ENCODE measurements around the gene DBN1. TPM values are rescaled to one million over a fixed set of nuclear protein-coding genes. Genes with fewer than 3 reads are reported as not detected.
A peak's percentile ranks its signal among the peaks of the same experiment; 100 is the strongest.

Gene DBN1
- total RNA-seq, 6 donors from 2014 or later: 17.0 to 55.6 (median 30.1) TPM

DNA sequence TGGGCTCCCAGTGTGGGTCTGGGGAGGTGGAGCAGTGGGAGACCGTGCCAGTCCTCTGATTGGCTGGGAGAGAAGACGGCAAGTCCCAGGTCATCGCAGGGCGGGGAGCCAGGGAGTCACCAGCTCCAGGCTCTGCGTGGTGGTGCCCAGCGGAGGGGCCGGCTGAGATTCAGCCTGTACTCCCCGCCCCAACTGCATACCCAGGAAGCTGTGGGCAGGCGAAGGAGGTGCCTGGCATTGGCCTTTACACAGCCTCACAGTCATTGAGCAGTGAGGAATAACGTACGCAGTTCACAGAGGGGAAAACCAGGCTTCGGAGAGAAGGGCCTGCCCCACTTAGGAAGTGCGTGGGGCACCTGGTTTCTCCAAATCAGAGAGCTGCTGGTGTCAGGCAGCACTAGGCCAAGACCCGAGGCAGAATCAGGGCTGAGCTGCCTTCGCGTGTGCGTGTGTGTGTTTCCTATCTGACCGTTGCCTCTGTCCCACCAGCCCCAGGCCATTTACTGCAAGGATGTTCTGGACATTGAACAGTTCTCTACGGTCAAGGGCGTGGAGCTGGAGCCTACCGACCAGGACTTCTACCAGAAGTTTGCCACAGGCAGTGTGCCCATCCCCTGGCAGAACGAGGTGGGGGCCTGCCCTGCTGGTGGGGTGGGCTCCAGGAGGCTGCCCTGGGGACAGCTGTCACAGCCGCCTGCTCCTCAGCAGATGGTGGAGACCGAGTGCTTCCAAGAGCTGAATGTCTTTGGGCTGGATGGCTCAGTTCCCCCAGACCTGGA lies 33.0 kb downstream of the DBN1 start:
- no peak overlapping the region for H3K27ac ChIP-seq
- H3K36me3 ChIP-seq: peaks cover 13 to 69% (median 49%) of the 10 kb centered on the region in 4 donors
- TF ChIP-seq POLR2AphosphoS5 (IDR thresholded peaks at IDR 0.05) (no peak), EP300 (IDR thresholded peaks at IDR 0.05) (no peak), POLR2A (IDR thresholded peaks at IDR 0.05) (no peak)
- TF ChIP-seq, protein P1, sequence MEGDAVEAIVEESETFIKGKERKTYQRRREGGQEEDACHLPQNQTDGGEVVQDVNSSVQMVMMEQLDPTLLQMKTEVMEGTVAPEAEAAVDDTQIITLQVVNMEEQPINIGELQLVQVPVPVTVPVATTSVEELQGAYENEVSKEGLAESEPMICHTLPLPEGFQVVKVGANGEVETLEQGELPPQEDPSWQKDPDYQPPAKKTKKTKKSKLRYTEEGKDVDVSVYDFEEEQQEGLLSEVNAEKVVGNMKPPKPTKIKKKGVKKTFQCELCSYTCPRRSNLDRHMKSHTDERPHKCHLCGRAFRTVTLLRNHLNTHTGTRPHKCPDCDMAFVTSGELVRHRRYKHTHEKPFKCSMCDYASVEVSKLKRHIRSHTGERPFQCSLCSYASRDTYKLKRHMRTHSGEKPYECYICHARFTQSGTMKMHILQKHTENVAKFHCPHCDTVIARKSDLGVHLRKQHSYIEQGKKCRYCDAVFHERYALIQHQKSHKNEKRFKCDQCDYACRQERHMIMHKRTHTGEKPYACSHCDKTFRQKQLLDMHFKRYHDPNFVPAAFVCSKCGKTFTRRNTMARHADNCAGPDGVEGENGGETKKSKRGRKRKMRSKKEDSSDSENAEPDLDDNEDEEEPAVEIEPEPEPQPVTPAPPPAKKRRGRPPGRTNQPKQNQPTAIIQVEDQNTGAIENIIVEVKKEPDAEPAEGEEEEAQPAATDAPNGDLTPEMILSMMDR (IDR thresholded peaks at IDR 0.05): no peak
- DNase-seq (no peak), ATAC-seq (ENCODE audit: low FRiP score in 2 of 2) (no peak)
- 82 to 89% methylated on average over 19 to 24 of the region's 24 CpGs for WGBS, 2 donors
- H3K9me3 ChIP-seq: no peaks in the 10 kb centered on the region
- H3K4me1 ChIP-seq: peaks cover 0 to 6% (median 0%) of the 10 kb centered on the region in 4 donors
- H3K4me3 ChIP-seq: no peak overlapping the region
- H3K27me3 ChIP-seq: no peaks in the 10 kb centered on the region

- Histone ChIP-seq H3K27me3 (no peaks in the 10 kb centered on the region), H3K9me3 (no peaks in the 10 kb centered on the region), H3K27ac (no peak overlapping the region), H3K36me3 (peaks cover 15 to 77% (median 57%) of the 10 kb centered on the region in 4 donors), H3K4me1 (peaks cover 0 to 4% (median 0%) of the 10 kb centered on the region in 4 donors), H3K4me3 (no peak overlapping the region)
- DNase-seq (no peak), ATAC-seq (ENCODE audit: low FRiP score in 2 of 2) (no peak)
- 95 to 96% methylated on average over 4 of the region's 4 CpGs for WGBS, 2 donors
- TF ChIP-seq POLR2AphosphoS5 (IDR thresholded peaks at IDR 0.05) (no peak), EP300 (IDR thresholded peaks at IDR 0.05) (no peak)
Measured at GRCh38 chr5:177439518-177440053, 33.8 kb downstream of the DBN1 start.

DNA sequence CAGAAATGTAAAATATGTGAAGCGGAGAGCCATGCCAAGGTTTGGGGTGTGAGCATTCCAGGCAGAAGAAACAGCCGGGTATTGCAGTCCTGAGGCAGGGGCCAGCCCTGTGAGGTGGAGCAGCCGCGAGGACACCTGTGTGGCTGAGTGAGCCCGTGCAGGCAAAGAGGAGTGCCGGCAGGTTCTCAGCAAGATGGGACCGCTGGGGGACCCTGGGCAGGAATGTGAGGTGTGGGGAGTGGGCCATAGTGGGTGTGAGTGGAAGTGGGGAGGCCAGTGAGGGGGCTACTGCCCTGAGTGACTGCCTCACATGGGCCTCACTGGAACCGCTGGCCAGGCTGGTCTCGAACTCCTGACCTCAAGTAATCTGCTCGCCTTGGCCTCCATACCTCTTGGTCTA lies 35.0 kb downstream of the DBN1 start:
- DNase-seq: no peak
- H3K4me3 ChIP-seq: no peak overlapping the region
- H3K27me3 ChIP-seq: no peaks in the 10 kb centered on the region
- peaks cover 23 to 88% (median 68%) of the 10 kb centered on the region in 4 donors for H3K36me3 ChIP-seq
- 93% methylated on average over 7 to 10 of the region's 10 CpGs for WGBS, 2 donors
- TF ChIP-seq, protein P1 (IDR thresholded peaks at IDR 0.05): no peak
- no peak for TF ChIP-seq POLR2AphosphoS5 (IDR thresholded peaks at IDR 0.05)
- no peak for TF ChIP-seq POLR2A (IDR thresholded peaks at IDR 0.05)
- TF ChIP-seq EP300 (IDR thresholded peaks at IDR 0.05): no peak
- ATAC-seq (ENCODE audit: low FRiP score in 2 of 2): no peak
- H3K27ac ChIP-seq: no peak overlapping the region
- peaks cover 0 to 6% (median 0%) of the 10 kb centered on the region in 4 donors for H3K4me1 ChIP-seq
- H3K9me3 ChIP-seq: no peaks in the 10 kb centered on the region

DNA sequence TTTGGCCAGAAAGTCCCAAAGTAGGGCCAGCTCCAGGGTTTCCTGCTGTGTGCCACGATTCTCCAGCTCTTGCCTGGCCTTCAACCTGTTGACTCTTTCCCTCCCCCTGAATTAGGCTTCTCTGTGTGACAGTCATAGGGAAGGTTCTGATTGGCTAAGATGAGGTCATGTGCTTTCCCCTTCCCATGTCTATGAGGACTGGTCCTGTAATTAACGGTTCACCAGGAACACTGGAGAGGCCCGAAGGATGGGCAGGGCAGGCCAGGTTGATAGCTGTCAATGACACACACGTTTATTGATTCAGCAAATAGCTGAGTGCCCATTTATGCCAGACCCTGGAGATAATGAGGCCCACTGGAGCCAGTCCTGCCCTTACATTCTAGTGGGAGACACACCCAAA lies 35.8 kb downstream of the DBN1 start:
- Histone ChIP-seq H3K27ac (no peak overlapping the region), H3K4me3 (no peak overlapping the region), H3K4me1 (peaks cover 0 to 10% (median 0%) of the 10 kb centered on the region in 4 donors), H3K36me3 (peaks cover 28 to 97% (median 76%) of the 10 kb centered on the region in 4 donors), H3K27me3 (no peaks in the 10 kb centered on the region), H3K9me3 (no peaks in the 10 kb centered on the region)
- DNase-seq: no peak
- peak in 1 of 2 donors; percentile 3 for ATAC-seq (ENCODE audit: low FRiP score in 2 of 2)
- TF ChIP-seq EP300 (IDR thresholded peaks at IDR 0.05): no peak
- TF ChIP-seq, protein P1 (IDR thresholded peaks at IDR 0.05): no peak
- no peak for TF ChIP-seq POLR2A (IDR thresholded peaks at IDR 0.05)
- TF ChIP-seq POLR2AphosphoS5 (IDR thresholded peaks at IDR 0.05): no peak
- WGBS, 2 donors: 76 to 87% methylated on average over 4 of the region's 4 CpGs

GRCh38 chr5:177435847-177436536 lies 37.4 kb downstream of the DBN1 start:
- Histone ChIP-seq H3K27me3 (no peaks in the 10 kb centered on the region), H3K4me1 (peaks cover 8 to 26% (median 11%) of the 10 kb centered on the region in 4 donors), H3K9me3 (no peaks in the 10 kb centered on the region), H3K27ac (no peak overlapping the region), H3K4me3 (no peak overlapping the region), H3K36me3 (peaks cover 27 to 97% (median 77%) of the 10 kb centered on the region in 4 donors)
- ATAC-seq (ENCODE audit: low FRiP score in 2 of 2): no peak
- WGBS, 2 donors: 91 to 95% methylated on average over 22 to 37 of the region's 37 CpGs
- peak in 1 of 2 donors; percentile 76 for DNase-seq
- TF ChIP-seq EP300 (IDR thresholded peaks at IDR 0.05): no peak
- no peak for TF ChIP-seq POLR2A (IDR thresholded peaks at IDR 0.05)
